GM19452 (cell line): Measurements from ENCODE around the gene CPD.
"Not testable (repeated sequence)": the region's sequence is repeated elsewhere in the genome, so short reads cannot be mapped to it uniquely, and the experiment has no call there.

Experiments
- ATAC-seq: cut with Tn5 transposase; IDR thresholded peaks from one replicate; pipeline ENCODE4 v1.9.1; 2021; ENCODE audit not compliant: unreplicated experiment

Gene CPD

GRCh38 chr17:30381340-30381659, 2.6 kb downstream of the CPD start:
- ATAC-seq = no peak

DNA sequence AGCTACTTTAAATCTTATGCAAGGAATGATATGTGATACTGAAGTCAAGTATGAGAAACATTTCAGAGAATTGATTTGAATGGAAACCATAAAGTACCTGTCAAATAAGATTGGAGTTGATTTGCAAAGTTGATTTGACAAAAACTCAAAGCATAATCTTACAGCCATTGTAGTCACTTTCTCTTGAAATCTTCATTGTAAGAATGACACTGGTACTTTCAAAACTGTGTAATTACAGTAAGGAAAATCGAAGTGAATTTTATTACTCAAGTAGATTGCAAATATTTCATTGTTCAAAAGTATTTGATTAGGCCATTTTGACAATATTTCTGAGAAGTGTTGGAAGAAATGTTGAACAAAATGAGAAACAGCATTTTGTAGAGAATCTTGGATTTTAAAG, 3.6 kb downstream of the CPD start:
- ATAC-seq = no peak

- ATAC-seq = no peak
These were observed 9.8 kb downstream of the CPD start for GRCh38 chr17:30388321-30389179.

DNA sequence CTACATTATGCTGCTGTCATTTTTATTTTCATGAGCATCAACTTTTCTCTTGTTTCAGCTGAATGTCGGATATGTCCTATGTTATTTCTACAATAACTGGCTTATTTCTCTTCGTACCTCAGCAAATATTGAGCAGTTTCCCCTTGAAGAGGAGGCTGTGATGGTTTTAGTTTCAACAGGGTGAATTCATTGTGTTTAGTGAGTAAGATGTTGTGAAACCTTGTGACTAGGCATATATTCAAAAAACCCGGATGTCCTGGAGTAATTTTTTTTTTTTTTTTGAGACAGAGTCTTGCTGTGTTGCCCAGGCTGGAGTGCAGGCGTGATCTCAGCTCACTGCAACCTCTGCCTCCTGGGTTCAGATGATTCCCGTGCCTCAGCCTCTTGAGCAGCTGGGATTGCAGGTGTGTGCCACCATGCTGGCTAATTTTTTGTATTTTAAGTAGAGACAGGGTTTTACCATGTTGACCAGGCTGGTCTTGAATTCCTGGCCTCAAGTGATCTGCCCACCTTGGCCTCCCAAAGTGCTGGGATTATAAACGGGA, 11.1 kb downstream of the CPD start:
- no peak for ATAC-seq

GRCh38 chr17:30391534-30391933, 12.8 kb downstream of the CPD start:
- no peak for ATAC-seq

DNA sequence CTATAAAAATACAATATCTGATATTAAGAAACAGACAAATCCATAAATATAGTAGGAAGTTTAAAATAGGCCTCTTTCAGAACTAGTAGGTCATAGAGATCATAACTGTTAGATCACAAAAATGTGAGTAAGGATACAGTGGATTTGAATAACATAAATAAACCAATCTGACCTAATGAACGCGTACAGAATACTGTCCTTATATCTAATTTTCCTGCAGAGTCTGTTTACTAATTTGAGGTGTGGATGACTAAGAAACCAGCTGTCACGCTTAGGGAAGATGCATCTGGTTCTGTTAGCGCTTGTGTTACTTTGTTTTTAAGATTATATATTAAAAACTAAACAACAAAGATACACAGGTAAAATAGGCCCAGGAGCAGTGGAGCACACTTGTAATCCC, 14.8 kb downstream of the CPD start:
- no peak for ATAC-seq

DNA sequence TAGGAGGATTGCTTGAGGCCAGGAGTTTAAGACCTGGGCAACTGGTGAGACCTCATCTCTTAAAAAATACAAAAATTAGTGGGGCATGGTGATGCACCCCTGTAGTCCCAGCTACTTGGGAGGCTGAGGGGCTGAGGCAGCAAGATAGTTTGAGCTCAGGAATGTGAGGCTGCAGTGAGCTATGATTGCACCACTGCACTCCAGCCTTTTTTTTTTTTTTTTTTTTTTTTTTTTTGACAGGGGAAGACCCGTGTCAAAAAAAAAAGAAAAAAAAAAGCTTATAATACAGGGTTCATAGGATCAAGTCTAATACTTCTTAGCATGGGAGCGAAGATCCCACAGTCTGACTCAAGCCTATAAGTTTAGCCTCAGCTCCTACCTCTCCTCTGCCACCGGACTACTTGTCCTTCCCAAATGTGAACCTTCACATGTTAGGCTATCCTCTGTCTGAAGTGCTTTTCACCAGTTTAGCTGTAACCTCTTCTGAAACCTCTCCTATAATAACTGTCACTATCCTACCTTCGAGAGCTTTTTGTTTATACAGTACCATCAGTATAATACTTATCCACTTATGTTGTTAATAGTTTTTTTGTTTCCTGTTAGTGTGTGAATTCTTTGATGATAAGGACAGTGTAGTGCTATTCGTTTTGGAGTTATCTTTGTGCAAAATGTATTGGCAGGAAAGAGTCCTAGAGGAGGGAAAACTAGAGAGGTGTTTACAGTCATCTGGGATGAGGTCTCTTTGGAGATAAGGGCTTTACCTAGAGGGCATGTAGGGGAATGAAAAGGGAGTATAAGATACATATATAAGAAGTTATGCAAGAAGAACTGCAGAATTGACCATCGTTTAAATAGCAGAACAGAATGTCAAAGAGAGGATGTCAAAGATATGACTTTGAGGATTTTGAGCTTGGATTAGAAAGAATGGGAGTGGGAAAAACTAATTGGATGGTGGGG, 15.5 kb downstream of the CPD start:
- ATAC-seq = no peak

GRCh38 chr17:30395398-30396022, 16.8 kb downstream of the CPD start:
- no peak for ATAC-seq

GRCh38 chr17:30396129-30396528, 17.4 kb downstream of the CPD start:
- no peak for ATAC-seq

DNA sequence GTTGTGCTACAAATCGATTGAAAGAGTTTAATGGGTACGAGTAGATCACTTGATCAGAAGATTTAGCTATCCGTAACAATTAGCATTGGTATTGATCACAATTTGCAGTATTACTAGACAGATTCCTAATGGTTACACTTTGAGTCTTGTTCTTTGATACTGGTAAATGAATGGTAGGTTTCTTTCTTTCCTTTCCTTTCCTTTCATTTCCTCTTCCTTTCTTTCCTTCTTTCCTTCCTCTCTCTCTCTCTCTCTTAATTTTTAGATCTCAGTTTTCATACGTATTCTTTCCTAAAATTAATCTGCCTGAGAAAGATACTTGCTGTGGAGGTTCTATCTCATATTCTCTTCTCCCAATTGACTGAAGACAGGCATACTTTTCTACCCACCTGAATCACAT, 17.9 kb downstream of the CPD start:
- no peak for ATAC-seq

GRCh38 chr17:30398328-30399041, 19.8 kb downstream of the CPD start:
- no peak for ATAC-seq

DNA sequence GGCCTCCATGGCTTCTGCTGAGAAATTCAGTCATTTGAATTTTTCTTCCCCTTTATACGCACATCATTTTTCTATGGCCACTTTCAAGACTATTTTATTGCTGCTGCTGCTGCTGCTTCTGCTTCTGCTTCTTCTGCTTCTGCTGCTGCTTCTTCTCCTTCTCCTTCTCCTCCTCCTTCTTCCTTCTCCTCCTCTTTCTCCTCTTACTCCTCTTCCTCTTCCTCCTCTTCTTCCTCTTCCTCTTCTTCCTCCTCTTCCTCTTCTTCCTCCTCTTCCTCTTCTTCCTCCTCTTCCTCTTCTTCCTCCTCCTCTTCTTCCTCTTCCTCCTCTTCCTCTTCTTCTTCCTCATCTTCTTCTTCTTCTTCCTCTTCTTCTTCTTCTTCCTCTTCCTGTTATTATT, 22.4 kb downstream of the CPD start:
- ATAC-seq = no peak

DNA sequence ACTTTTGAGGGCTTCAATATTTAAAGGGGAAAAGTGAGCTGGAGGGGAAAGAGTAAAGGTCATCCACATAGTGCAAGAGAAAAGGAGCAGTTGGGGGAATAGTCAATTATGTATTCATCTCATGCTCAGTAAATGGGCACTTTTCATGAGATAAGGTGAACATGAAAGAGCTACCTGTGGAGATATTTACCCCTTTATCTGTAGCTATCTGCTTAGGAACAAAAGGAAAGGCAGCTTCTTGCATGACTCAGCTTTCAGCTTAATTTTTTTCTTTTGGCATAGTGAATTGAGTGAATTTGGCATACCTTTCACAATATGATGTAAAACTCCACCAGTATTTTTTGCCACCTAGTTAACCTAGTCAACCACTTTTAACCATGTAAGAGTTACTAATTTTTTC, 26.4 kb downstream of the CPD start:
- no peak for ATAC-seq

DNA sequence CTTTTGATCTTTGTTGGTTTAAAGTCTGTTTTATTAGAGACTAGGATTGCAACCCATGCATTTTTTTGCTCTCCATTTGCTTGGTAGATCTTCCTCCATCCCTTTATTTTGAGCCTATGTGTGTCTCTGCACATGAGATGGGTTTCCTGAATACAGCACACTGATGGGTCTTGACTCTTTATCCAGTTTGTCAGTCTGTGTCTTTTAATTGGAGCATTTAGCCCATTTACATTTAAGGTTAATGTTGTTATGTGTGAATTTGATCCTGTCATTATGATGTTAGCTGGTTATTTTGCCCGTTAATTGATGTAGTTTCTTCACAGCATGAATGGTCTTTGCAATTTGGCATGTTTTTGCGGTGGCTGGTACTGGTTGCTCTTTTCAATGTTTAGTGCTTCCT, 31.9 kb downstream of the CPD start:
- not testable (repeated sequence) for ATAC-seq

GRCh38 chr17:30412008-30412496, 33.3 kb downstream of the CPD start:
- ATAC-seq = not testable (repeated sequence)

GRCh38 chr17:30413109-30413508, 34.4 kb downstream of the CPD start:
- no peak for ATAC-seq

DNA sequence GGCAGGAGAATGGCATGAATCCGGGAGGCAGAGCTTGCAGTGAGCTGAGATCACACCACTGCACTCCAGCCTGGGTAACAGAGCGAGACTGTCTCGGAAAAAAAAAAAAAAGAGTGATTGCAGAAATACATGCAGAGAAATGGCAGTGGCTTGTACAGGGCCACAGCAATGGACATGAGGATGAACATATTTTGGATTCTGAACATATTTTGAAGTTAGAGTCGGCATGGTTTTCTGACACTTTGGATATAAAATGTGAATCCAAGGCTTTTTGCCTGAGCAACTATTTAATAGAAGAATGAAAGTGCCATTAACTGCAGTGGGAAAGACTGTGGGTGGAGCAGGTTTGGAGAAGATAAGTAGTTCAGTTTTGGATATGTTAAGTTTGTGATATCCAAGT, 35.8 kb downstream of the CPD start:
- no peak for ATAC-seq

DNA sequence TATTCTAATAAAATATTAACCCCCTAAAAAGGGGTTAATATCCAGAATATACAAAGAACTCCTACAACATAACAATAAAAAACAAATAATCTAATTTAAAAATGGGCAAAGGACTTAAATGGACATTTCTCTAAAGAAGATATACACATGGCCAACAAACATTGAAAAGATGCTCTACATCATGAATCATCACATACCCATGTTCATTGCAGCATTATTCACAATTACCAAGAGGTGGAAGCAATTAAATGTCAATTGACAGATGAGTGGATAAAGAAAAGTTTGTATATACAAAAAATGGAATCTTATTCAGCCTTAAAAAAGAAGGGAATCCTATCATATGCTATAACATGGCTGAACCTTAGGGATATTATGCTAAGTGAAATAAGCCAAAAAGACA, 36.8 kb downstream of the CPD start:
- ATAC-seq = no peak

DNA sequence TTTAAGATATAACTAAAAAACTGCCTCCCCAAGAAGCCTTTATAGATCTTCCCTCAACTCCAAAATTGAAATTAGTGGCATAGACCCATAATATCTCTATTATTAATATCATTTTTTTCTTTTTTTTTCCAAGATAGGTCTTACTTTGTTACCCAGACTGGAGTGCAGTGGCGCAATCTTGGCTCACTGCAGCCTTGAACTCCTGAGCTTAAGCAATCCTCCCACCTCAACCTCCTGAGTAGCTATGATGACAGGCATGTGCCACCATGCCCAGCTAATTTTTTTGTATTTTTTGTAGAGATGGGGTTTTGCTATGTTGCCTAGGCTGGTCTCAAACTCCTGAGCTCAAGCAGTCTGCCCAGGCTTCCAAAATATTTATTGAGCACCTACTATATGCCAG, 39.3 kb downstream of the CPD start:
- not testable (repeated sequence) for ATAC-seq

DNA sequence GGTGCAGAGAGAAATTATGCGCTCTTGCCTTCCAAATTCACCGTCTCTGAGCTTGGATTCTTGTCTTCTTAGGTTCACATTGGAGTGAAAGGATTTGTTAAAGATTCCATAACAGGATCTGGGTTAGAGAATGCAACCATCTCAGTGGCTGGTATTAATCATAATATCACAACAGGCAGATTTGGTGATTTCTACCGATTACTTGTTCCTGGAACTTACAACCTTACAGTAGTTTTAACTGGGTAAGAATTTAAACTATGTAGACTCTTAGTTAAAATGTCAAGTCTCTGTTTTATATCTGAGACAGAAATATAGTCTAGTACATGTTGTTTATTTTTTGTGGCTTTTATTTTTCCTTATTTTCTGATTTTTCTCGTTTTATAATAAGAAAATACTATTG, 42.9 kb downstream of the CPD start:
- no peak for ATAC-seq

DNA sequence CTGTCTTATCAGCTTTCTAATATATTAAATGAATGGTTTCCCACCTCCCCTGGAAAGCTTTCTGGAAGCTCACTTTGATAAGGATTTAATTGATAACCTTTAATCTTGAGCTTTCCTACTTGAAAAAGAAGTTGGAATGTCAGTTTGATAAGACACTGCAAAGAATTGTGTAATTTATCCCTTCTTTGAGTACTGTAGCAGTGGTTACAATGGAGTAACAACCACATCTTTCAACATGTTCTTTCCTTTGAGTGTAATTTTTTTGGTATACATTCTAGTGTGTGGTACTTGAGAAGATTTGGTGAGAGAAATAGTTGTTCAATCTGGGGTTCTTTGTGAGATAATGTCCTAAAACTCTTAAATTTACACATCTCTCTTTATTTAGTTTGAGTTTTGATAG, 43.4 kb downstream of the CPD start:
- no peak for ATAC-seq
